Omental fat pad (tissue), 4 donors: Measurements from ENCODE around the gene SLC36A3. TPM values are rescaled to one million over a fixed set of nuclear protein-coding genes. Genes with fewer than 3 reads are reported as not detected.
A peak's percentile ranks its signal among the peaks of the same experiment; 100 is the strongest.
"Not testable (repeated sequence)": the region's sequence is repeated elsewhere in the genome, so short reads cannot be mapped to it uniquely, and the experiment has no call there.

Experiments
- ATAC-seq: fragments of 150-250 bp; one replicate; pipeline ENCODE4 v1.9.1; 2016; ENCODE audit warnings: mild to moderate bottlenecking, moderate library complexity; ENCODE audit not compliant: low FRiP score
- DNase-seq: peaks from one replicate; pipeline ENCODE4 v3.0.0-alpha.2; 2019; ENCODE audit warnings: low spot score
- CTCF ChIP-seq, 3 donors: fragments of 450-650 bp; IDR thresholded peaks; one replicate each; pipeline ENCODE4 v1.5.1; 2016 to 2017; ENCODE audit warnings: antibody characterized with exemption in 3 of 3, mild to moderate bottlenecking in 3 of 3, moderate library complexity in 2 of 3
- total RNA-seq, 4 donors: library from RNA; depleted of rRNA; stranded (reverse); fragments of >200 nt; gene quantifications; one replicate each; pipeline ENCODE4 v1.1.0, GENCODE V29; 2016

The SLC36A3 gene
- total RNA-seq, 4 donors from 2014 or later, result not detected

GRCh38 chr5:151239237-151239861, 64.2 kb downstream of the SLC36A3 start:
- ATAC-seq (peak; percentile 34), DNase-seq (no peak)
- peak in 1 of 3 donors; percentile 6 for TF ChIP-seq CTCF (IDR thresholded peaks at IDR 0.05)

- DNase-seq (no peak), ATAC-seq (no peak)
- TF ChIP-seq CTCF (IDR thresholded peaks at IDR 0.05), result no peak
Measured at GRCh38 chr5:151238303-151238741, 65.2 kb downstream of the SLC36A3 start.

GRCh38 chr5:151237685-151238084, 65.9 kb downstream of the SLC36A3 start:
- DNase-seq (no peak), ATAC-seq (no peak)
- TF ChIP-seq CTCF (IDR thresholded peaks at IDR 0.05), result no peak

- DNase-seq (no peak), ATAC-seq (no peak)
- TF ChIP-seq CTCF (IDR thresholded peaks at IDR 0.05), result no peak
Measured at GRCh38 chr5:151236888-151237287, 66.7 kb downstream of the SLC36A3 start.

- not testable (repeated sequence) for ATAC-seq, DNase-seq
Measured at GRCh38 chr5:151235239-151235571, 68.4 kb downstream of the SLC36A3 start.

- no peak for DNase-seq
- ATAC-seq, result peak; percentile 80
- TF ChIP-seq CTCF (IDR thresholded peaks at IDR 0.05), result no peak
Measured at GRCh38 chr5:151234476-151235238, 68.9 kb downstream of the SLC36A3 start.

- DNase-seq (no peak), ATAC-seq (no peak)
- TF ChIP-seq CTCF (IDR thresholded peaks at IDR 0.05), result no peak
Measured at GRCh38 chr5:151233616-151234085, 69.9 kb downstream of the SLC36A3 start.
